ENCODE results near the gene EPS8L1. TPM values are rescaled to one million over a fixed set of nuclear protein-coding genes. Genes with fewer than 3 reads are reported as not detected.

The EPS8L1 gene
- total and polyA plus RNA-seq, 4 donors: 3.0 to 17.9 (median 8.5) TPM

DNA sequence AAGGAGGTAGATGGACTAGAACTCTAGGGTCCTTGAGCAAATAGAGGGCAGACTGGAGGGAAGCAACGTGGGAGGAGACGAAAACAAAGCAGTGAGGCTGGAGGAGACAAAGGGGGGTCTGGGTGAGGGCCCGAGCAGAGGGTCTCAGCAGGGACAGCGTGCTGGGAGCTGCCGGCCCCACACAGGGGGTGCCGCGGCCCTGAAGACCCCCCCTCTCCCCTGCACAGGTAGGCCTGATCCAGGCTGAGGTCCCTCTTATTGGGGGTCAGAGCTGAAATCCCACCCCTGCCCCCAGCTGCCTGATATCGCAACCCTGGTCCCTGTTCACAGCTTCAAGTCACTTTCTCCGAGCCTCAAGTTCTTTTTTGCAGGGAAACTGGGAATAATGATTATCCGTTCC lies 8.7 kb downstream of the EPS8L1 start:
- H3K36me3 ChIP-seq (ENCODE audit: control insufficient read depth, insufficient read depth, low read length): peaks cover 2% of the 10 kb centered on the region
- 64% methylated on average over 10 of the region's 10 CpGs for WGBS (ENCODE audit: insufficient coverage)
- no peak overlapping the region for H3K4me3 ChIP-seq (ENCODE audit: low read depth, low read length)
- DNase-seq (ENCODE audit: low read depth in 4 of 6, low spot score in 6 of 6): no peak
- peaks cover 69% of the 10 kb centered on the region for H3K4me1 ChIP-seq (ENCODE audit: control insufficient read depth, insufficient read depth, low read length)
- no peak overlapping the region for H3K27ac ChIP-seq (ENCODE audit: low read depth, low read length)
- no peaks in the 10 kb centered on the region for H3K9me3 ChIP-seq (ENCODE audit: control insufficient read depth, insufficient read depth, low read length)
- peaks cover 71% of the 10 kb centered on the region for H3K27me3 ChIP-seq (ENCODE audit: control insufficient read depth, insufficient read depth, low read length)

DNA sequence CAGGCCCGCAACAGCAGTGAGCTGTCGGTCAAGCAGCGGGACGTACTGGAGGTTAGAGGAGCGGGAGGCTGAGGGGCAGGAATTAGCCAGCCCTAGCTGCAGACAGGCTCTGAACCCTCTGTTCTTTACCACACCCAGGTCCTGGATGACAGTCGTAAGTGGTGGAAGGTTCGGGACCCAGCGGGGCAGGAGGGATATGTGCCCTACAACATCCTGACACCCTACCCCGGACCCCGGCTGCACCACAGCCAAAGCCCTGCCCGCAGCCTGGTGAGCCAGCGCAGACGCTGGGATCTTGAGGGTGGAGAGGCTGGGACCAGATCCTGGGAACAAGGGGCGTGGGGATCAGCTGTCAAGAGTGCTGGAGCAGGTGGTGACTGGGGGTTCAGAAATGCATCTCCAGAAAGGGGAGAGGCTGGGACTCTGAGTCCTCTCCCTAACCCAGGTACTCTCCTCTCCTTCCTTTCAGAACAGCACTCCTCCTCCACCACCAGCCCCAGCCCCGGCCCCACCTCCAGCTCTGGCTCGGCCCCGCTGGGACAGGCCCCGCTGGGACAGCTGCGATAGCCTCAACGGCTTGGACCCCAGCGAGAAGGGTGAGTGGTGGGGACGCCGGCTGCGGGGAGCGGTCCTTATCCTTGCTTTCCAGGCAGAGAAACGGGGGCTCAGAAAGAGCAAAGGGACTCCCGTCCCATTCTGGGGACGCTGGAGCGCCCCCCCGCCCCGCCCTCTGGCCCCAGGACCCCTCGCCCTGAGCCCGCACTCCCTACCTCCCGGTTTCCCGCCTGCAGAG lies 10.4 kb downstream of the EPS8L1 start:
- H3K4me3 ChIP-seq (ENCODE audit: low read depth, low read length): peak overlapping the region; percentile 35
- peaks cover 57% of the 10 kb centered on the region for H3K4me1 ChIP-seq (ENCODE audit: control insufficient read depth, insufficient read depth, low read length)
- peaks cover 14% of the 10 kb centered on the region for H3K36me3 ChIP-seq (ENCODE audit: control insufficient read depth, insufficient read depth, low read length)
- H3K27me3 ChIP-seq (ENCODE audit: control insufficient read depth, insufficient read depth, low read length): peaks cover 54% of the 10 kb centered on the region
- no peak for DNase-seq (ENCODE audit: low read depth in 4 of 6, low spot score in 6 of 6)
- 4% methylated on average over 23 of the region's 35 CpGs for WGBS (ENCODE audit: insufficient coverage)
- H3K9me3 ChIP-seq (ENCODE audit: control insufficient read depth, insufficient read depth, low read length): no peaks in the 10 kb centered on the region
- no peak overlapping the region for H3K27ac ChIP-seq (ENCODE audit: low read depth, low read length)

DNA sequence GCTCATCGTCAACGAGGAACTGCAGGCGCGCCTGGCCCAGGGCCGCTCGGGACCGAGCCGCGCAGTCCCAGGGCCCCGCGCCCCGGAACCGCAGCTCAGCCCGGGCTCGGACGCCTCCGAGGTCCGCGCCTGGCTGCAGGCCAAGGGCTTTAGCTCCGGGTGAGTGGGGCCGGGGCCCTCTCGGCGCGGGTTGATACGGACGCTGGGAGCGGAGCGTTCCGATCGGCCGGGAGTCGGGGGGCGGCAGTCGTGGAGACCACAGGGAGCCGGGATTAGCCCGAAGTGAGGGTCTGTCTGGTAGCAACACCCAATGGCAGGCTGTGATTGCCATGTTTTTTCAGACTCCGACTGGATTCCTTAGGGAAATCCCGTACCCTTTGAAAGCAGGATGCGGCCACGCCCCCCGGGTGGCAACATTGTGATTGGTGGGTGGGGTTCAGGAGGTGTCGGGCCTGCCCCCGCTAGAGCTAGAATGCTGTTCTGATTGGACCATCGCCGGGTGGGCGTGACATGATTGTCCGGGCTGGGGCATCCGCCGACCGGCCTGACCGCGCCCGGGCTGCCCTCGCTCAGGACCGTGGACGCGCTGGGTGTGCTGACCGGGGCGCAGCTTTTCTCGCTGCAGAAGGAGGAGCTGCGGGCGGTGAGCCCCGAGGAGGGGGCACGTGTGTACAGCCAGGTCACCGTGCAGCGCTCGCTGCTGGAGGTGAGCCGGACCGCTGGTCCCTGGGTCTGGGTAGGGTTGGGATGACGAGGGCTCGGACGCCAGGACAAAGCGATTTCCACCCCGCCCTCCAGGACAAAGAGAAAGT lies 11.3 kb downstream of the EPS8L1 start:
- Histone ChIP-seq H3K36me3 (ENCODE audit: control insufficient read depth, insufficient read depth, low read length) (peaks cover 22% of the 10 kb centered on the region), H3K27ac (ENCODE audit: low read depth, low read length) (no peak overlapping the region), H3K9me3 (ENCODE audit: control insufficient read depth, insufficient read depth, low read length) (no peaks in the 10 kb centered on the region), H3K4me3 (ENCODE audit: low read depth, low read length) (peak overlapping the region; percentile 35), H3K4me1 (ENCODE audit: control insufficient read depth, insufficient read depth, low read length) (peaks cover 49% of the 10 kb centered on the region), H3K27me3 (ENCODE audit: control insufficient read depth, insufficient read depth, low read length) (peaks cover 46% of the 10 kb centered on the region)
- under 1% methylated on average over 74 of the region's 74 CpGs for WGBS (ENCODE audit: insufficient coverage)
- DNase-seq (ENCODE audit: low read depth in 4 of 6, low spot score in 6 of 6): peak; percentile 66 to 99 (median 88)

DNA sequence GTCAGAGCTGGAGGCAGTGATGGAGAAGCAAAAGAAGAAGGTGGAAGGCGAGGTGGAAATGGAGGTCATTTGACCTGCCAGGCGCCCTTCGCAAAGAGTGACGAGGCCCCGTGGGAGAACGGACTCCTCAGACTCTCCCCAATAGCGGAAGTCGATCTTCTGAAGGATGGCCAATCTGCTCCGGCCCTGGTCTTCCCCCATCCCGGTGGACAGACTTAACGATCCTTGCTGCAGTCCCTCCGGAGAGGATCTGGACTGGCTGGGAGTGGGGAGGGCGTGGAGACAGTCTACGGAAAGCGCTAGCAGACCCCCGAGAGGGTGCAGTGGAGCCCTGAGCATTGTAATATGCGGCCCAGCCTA lies 11.9 kb downstream of the EPS8L1 start:
- WGBS (ENCODE audit: insufficient coverage): 4% methylated on average over 17 of the region's 17 CpGs
- H3K9me3 ChIP-seq (ENCODE audit: control insufficient read depth, insufficient read depth, low read length): no peaks in the 10 kb centered on the region
- peak in 2 of 6 donors; percentile 56 to 67 for DNase-seq (ENCODE audit: low read depth in 4 of 6, low spot score in 6 of 6)
- H3K36me3 ChIP-seq (ENCODE audit: control insufficient read depth, insufficient read depth, low read length): peaks cover 28% of the 10 kb centered on the region
- peak overlapping the region; percentile 35 for H3K4me3 ChIP-seq (ENCODE audit: low read depth, low read length)
- no peak overlapping the region for H3K27ac ChIP-seq (ENCODE audit: low read depth, low read length)
- H3K27me3 ChIP-seq (ENCODE audit: control insufficient read depth, insufficient read depth, low read length): peaks cover 40% of the 10 kb centered on the region
- H3K4me1 ChIP-seq (ENCODE audit: control insufficient read depth, insufficient read depth, low read length): peaks cover 43% of the 10 kb centered on the region

DNA sequence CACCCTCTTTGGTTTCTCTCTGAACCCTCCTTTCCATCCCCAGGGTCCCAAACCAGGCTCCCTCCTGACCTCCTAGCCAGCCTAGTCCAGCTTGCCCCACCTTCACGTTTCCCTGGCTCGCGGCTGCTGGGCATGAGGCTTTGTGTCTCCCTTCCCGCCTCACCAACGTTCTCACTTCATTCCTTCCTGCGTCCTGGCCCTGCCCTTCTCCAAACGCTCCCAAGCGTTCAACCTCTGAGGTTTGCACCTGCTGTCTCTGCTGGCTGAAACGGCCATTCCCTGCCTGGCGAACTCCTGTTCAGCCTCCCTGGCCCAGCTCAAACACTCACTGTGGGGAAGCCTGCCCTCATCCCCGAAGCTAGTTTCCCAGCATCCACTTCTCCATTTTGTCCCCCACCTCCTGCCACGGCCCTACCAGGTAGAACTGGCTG lies 12.4 kb downstream of the EPS8L1 start:
- Histone ChIP-seq H3K4me3 (ENCODE audit: low read depth, low read length) (peak overlapping the region; percentile 35), H3K27me3 (ENCODE audit: control insufficient read depth, insufficient read depth, low read length) (peaks cover 36% of the 10 kb centered on the region), H3K9me3 (ENCODE audit: control insufficient read depth, insufficient read depth, low read length) (no peaks in the 10 kb centered on the region), H3K4me1 (ENCODE audit: control insufficient read depth, insufficient read depth, low read length) (peaks cover 42% of the 10 kb centered on the region), H3K36me3 (ENCODE audit: control insufficient read depth, insufficient read depth, low read length) (peaks cover 33% of the 10 kb centered on the region), H3K27ac (ENCODE audit: low read depth, low read length) (no peak overlapping the region)
- peak in 1 of 6 donors; percentile 13 for DNase-seq (ENCODE audit: low read depth in 4 of 6, low spot score in 6 of 6)
- 65% methylated on average over 12 of the region's 12 CpGs for WGBS (ENCODE audit: insufficient coverage)

DNA sequence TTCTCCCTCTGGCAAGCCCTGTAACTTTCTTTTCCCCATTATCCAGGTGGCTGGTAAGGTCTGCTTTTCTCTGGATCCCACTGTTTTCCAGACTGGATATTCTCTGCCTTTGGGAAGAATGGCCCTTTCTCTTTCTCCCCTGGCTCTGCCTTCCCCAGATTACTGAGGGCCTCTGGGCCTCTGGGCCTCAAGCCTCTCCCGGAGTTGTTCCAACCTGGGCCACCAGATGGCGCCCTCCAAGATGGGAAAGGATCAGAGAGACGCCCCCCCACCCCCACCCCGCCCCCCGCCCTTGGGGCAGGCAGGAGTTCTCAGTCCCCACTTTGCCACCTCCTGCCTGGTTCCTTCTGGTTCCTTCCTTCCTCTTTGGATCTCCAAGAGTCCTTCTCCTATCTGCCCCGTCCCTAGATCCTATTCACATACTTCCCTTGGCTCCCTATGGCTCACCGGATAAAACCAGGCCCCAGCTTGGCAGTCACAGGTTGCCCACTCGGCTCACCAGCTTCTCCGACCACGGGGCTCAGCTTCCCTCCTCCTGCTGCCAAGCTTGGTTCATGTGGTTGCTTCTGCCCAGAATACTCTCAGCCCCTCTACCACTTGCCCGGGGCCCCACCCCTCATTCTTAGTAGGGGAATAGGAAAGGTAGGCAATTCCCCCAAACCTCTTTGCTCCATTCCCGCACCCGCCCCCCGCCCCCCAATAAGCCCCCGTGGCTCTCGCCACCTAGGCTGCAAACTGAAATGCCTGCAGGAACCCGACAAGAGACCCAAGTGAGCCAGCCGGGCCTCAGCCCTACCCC lies 13.1 kb downstream of the EPS8L1 start:
- Histone ChIP-seq H3K9me3 (ENCODE audit: control insufficient read depth, insufficient read depth, low read length) (no peaks in the 10 kb centered on the region), H3K27ac (ENCODE audit: low read depth, low read length) (no peak overlapping the region), H3K27me3 (ENCODE audit: control insufficient read depth, insufficient read depth, low read length) (peaks cover 28% of the 10 kb centered on the region), H3K4me3 (ENCODE audit: low read depth, low read length) (no peak overlapping the region), H3K4me1 (ENCODE audit: control insufficient read depth, insufficient read depth, low read length) (peaks cover 36% of the 10 kb centered on the region), H3K36me3 (ENCODE audit: control insufficient read depth, insufficient read depth, low read length) (peaks cover 35% of the 10 kb centered on the region)
- WGBS (ENCODE audit: insufficient coverage): 66% methylated on average over 7 of the region's 18 CpGs
- peak in 4 of 6 donors; percentile 39 to 86 (median 68) for DNase-seq (ENCODE audit: low read depth in 4 of 6, low spot score in 6 of 6)

DNA sequence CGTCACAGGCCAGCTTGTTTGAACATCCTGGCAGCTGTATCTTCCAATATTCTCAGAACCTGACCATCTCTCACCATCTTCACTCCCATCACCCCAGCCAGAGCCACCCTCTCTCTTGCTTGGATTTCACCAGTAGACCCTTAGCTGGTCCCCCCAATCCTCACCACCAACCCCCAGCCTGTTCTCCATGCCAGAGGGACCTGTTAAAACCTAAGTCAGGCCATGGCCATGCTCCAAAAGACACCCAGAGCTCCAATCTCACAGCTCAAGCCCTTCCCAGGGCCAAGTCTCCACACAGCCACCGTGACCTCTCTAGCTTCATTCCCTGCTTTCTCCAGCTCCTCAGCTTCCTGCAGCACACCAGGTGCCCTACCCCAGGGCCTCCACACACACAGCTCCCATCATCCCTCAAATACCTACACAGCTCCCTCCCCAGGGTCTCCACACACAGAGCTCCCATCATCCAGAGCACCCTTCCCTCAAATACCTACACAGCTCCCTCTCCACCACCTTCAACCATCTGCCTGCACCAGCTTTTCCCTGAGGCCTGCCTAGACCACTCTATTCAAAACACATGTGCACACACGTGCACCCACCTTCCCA lies 13.8 kb downstream of the EPS8L1 start:
- H3K27ac ChIP-seq (ENCODE audit: low read depth, low read length): no peak overlapping the region
- no peak for DNase-seq (ENCODE audit: low read depth in 4 of 6, low spot score in 6 of 6)
- 86% methylated on average over 3 of the region's 3 CpGs for WGBS (ENCODE audit: insufficient coverage)
- no peak overlapping the region for H3K4me3 ChIP-seq (ENCODE audit: low read depth, low read length)
- no peaks in the 10 kb centered on the region for H3K9me3 ChIP-seq (ENCODE audit: control insufficient read depth, insufficient read depth, low read length)
- peaks cover 21% of the 10 kb centered on the region for H3K27me3 ChIP-seq (ENCODE audit: control insufficient read depth, insufficient read depth, low read length)
- H3K36me3 ChIP-seq (ENCODE audit: control insufficient read depth, insufficient read depth, low read length): peaks cover 40% of the 10 kb centered on the region
- peaks cover 36% of the 10 kb centered on the region for H3K4me1 ChIP-seq (ENCODE audit: control insufficient read depth, insufficient read depth, low read length)

DNA sequence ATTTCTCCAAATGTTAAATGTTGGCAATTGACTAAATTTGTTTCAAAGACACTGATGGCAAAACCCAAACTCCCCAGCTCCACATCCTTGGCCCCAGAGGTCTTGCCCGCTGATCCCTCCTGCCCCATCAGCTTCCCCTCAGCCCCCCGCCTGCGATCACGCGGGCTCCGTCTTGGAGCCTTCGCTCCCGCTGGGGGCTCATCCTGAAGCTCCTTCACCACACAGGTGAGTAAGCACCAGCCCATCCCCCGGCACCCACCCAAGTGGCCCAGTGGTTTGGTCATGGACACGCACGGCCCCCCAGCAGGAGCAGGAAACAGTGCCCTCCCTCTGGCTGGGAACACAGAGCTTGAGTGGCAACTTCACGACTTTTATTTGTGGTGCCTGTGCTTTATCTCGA lies 14.9 kb downstream of the EPS8L1 start:
- peaks cover 35% of the 10 kb centered on the region for H3K4me1 ChIP-seq (ENCODE audit: control insufficient read depth, insufficient read depth, low read length)
- WGBS (ENCODE audit: insufficient coverage): 96% methylated on average over 12 of the region's 13 CpGs

More for the DNA sequence above, 14.9 kb downstream of the EPS8L1 start:
- H3K36me3 ChIP-seq (ENCODE audit: control insufficient read depth, insufficient read depth, low read length): peaks cover 51% of the 10 kb centered on the region
- no peak overlapping the region for H3K4me3 ChIP-seq (ENCODE audit: low read depth, low read length)
- H3K27ac ChIP-seq (ENCODE audit: low read depth, low read length): no peak overlapping the region
- no peak for DNase-seq (ENCODE audit: low read depth in 4 of 6, low spot score in 6 of 6)
- H3K9me3 ChIP-seq (ENCODE audit: control insufficient read depth, insufficient read depth, low read length): no peaks in the 10 kb centered on the region
- H3K27me3 ChIP-seq (ENCODE audit: control insufficient read depth, insufficient read depth, low read length): peaks cover 10% of the 10 kb centered on the region

Measured in spinal cord (tissue), 10 donors.